Suprapubic skin (tissue), 4 donors: Measurements from ENCODE around the gene CHTF18.

ENCODE experiments used
- CTCF ChIP-seq, 2 donors: fragments of 200-600 bp in 1 of 2; fragments of 450-650 bp in 1 of 2; sonication (generic) in 1 of 2; IDR thresholded peaks; one replicate each; pipeline ENCODE4 v1.5.1; 2016 to 2019; ENCODE audit warnings: antibody characterized with exemption in 2 of 2, mild to moderate bottlenecking in 1 of 2, moderate library complexity in 1 of 2
- EP300 ChIP-seq: sonication (generic); formaldehyde crosslinking; IDR thresholded peaks from one replicate; pipeline ENCODE4 v1.6.1; 2017; ENCODE audit warnings: antibody characterized with exemption
- POLR2A ChIP-seq, 2 donors: fragments of 450-650 bp; IDR thresholded peaks; one replicate each; pipeline ENCODE4 v1.6.1; 2017; ENCODE audit warnings: antibody characterized with exemption in 2 of 2, mild to moderate bottlenecking in 2 of 2, moderate library complexity in 2 of 2
- POLR2AphosphoS5 ChIP-seq, 3 donors: sonication (generic); formaldehyde crosslinking; IDR thresholded peaks; one replicate each; pipeline ENCODE4 v1.6.1; 2017; ENCODE audit warnings: antibody characterized with exemption in 3 of 3

GRCh38 chr16:833411-833810 lies 45.0 kb downstream of the CHTF18 start:
- TF ChIP-seq CTCF (IDR thresholded peaks at IDR 0.05) = no peak
- no peak for TF ChIP-seq POLR2A (IDR thresholded peaks at IDR 0.05)
- TF ChIP-seq EP300 = no peak
- no peak for TF ChIP-seq POLR2AphosphoS5 (IDR thresholded peaks at IDR 0.05)
